CD14-positive monocyte (primary cell): Measurements from ENCODE around the gene KCNK1. TPM values are rescaled to one million over a fixed set of nuclear protein-coding genes. Genes with fewer than 3 reads are reported as not detected.

Experiments used
- DNase-seq, 3 donors: peaks; one replicate each; pipeline ENCODE4 v3.0.0-alpha.2; 2011 to 2022
- H2AFZ ChIP-seq: 2 replicates; pipeline ENCODE4 v1.6.0; 2012; ENCODE audit warnings: mild to moderate bottlenecking, low read depth, low read length, inconsistent platforms; ENCODE audit not compliant: insufficient read depth, poor library complexity, severe bottlenecking
- H3K27ac ChIP-seq, 2 donors: 1 replicate in 1 of 2; 2 replicates in 1 of 2; pipeline ENCODE4 v1.5.1; 2012 to 2013; ENCODE audit warnings: low read length in 2 of 2, control low read depth in 1 of 2, inconsistent platforms in 1 of 2, low read depth in 1 of 2, mild to moderate bottlenecking in 1 of 2
- H3K27me3 ChIP-seq, 2 donors: one replicate each; pipeline versions ENCODE4 v1.6.0 to v1.6.1; 2011 to 2013; ENCODE audit warnings: low read length in 2 of 2; ENCODE audit not compliant: control insufficient read depth in 2 of 2, insufficient read depth in 2 of 2
- H3K36me3 ChIP-seq, 2 donors: replicated peaks in 1 of 2; 1 replicate in 1 of 2; 2 replicates in 1 of 2; pipeline versions ENCODE4 v1.5.1 to v1.6.1; 2012 to 2013; ENCODE audit warnings: low read length in 2 of 2, control low read depth in 1 of 2, inconsistent platforms in 1 of 2, mild to moderate bottlenecking in 1 of 2; ENCODE audit not compliant: insufficient read depth in 2 of 2, control insufficient read depth in 1 of 2
- H3K4me1 ChIP-seq, 2 donors: 1 replicate in 1 of 2; 2 replicates in 1 of 2; pipeline versions ENCODE4 v1.5.1 to v1.6.1; 2012 to 2013; ENCODE audit warnings: low read length in 2 of 2, control low read depth in 1 of 2, inconsistent platforms in 1 of 2, mild to moderate bottlenecking in 1 of 2, moderate library complexity in 1 of 2; ENCODE audit not compliant: insufficient read depth in 2 of 2, control insufficient read depth in 1 of 2
- H3K4me2 ChIP-seq: replicated peaks from 2 replicates; pipeline ENCODE3; 2012; ENCODE audit warnings: low read length, moderate library complexity, mild to moderate bottlenecking; ENCODE audit not compliant: poor library complexity, severe bottlenecking; ENCODE audit errors: extremely low read depth
- H3K4me3 ChIP-seq, 3 experiments: fragments of 200-600 bp in 1 of 3; sonication (generic) in 1 of 3; replicated peaks in 1 of 3; 1 replicate in 2 of 3; 2 replicates in 1 of 3; pipeline ENCODE4 v1.5.1; 2011 to 2013; ENCODE audit warnings: low read length in 3 of 3, mild to moderate bottlenecking in 3 of 3, control low read depth in 2 of 3, low read depth in 2 of 3, inconsistent platforms in 1 of 3, moderate library complexity in 1 of 3
- H3K79me2 ChIP-seq: 2 replicates; pipeline ENCODE4 v1.6.0; 2012; ENCODE audit warnings: mild to moderate bottlenecking, control low read depth, inconsistent platforms, low read length, moderate library complexity; ENCODE audit not compliant: insufficient read depth
- H3K9ac ChIP-seq: 2 replicates; pipeline ENCODE4 v1.6.0; 2017; ENCODE audit warnings: low read length, mild to moderate bottlenecking; ENCODE audit not compliant: insufficient read depth, poor library complexity, severe bottlenecking
- H3K9me3 ChIP-seq, 2 donors: replicated peaks in 1 of 2; 1 replicate in 1 of 2; 2 replicates in 1 of 2; pipeline versions ENCODE4 v1.5.1 to v1.6.1; 2012 to 2013; ENCODE audit warnings: low read length in 2 of 2, control low read depth in 1 of 2; ENCODE audit not compliant: control insufficient read depth in 1 of 2, insufficient read depth in 1 of 2
- H4K20me1 ChIP-seq: 2 replicates; pipeline ENCODE4 v1.6.0; 2012; ENCODE audit warnings: mild to moderate bottlenecking, low read length, control low read depth, moderate library complexity; ENCODE audit not compliant: insufficient read depth
- H3K27ac Mint-ChIP-seq, 7 donors: one replicate each; pipeline ENCODE4 v1.8.0; 2020; ENCODE audit warnings: mild to moderate bottlenecking in 7 of 7, mixed read lengths in 7 of 7, moderate library complexity in 6 of 7, inconsistent platforms in 2 of 7
- H3K27me3 Mint-ChIP-seq, 3 donors: one replicate each; pipeline ENCODE4 v1.8.0; 2021 to 2022; ENCODE audit warnings: low read depth in 3 of 3, mild to moderate bottlenecking in 3 of 3, mixed read lengths in 3 of 3, moderate library complexity in 3 of 3, inconsistent platforms in 1 of 3
- H3K36me3 Mint-ChIP-seq, 2 donors: one replicate each; pipeline ENCODE4 v1.8.0; 2020; ENCODE audit warnings: mixed read lengths in 2 of 2, inconsistent platforms in 1 of 2, mild to moderate bottlenecking in 1 of 2
- H3K4me1 Mint-ChIP-seq: one replicate; pipeline ENCODE4 v1.8.0; 2020; ENCODE audit warnings: mild to moderate bottlenecking, mixed read lengths
- H3K4me3 Mint-ChIP-seq, 2 donors: one replicate each; pipeline ENCODE4 v1.8.0; 2020; ENCODE audit warnings: mild to moderate bottlenecking in 2 of 2, mixed read lengths in 2 of 2, moderate library complexity in 1 of 2
- H3K9me3 Mint-ChIP-seq, 7 donors: one replicate each; pipeline ENCODE4 v1.8.0; 2020 to 2022; ENCODE audit warnings: mixed read lengths in 7 of 7, mild to moderate bottlenecking in 6 of 7, moderate library complexity in 6 of 7, inconsistent platforms in 2 of 7
- WGBS: methylation state at CpG from one replicate; pipeline ENCODE4 v1.1.5; 2013; ENCODE audit warnings: missing lambda C conversion rate; ENCODE audit not compliant: insufficient coverage; 5-methylcytosine and 5-hydroxymethylcytosine counted together
- intact Hi-C, 2 donors: fragments of 100-400 bp; cut with micrococcal nuclease; formaldehyde crosslinking; loops; one replicate each; pipeline versions ENCODE4 v1.15.0 to v1.15.1; 2023
- polyA plus RNA-seq, 3 donors: library from polyadenylated mRNA; depleted of rRNA in 1 of 3; unstranded in 2 of 3; stranded (reverse) in 1 of 3; fragments of 300-500 nt in 2 of 3; fragments of >200 nt in 1 of 3; fragmentation: Illumina TruSeq in 2 of 3; gene quantifications; 1 replicate in 2 of 3; 2 replicates in 1 of 3; pipeline ENCODE4 v1.2.3, GENCODE V29; 2012 to 2021
- TF ChIP-seq, protein P1 (sequence below): fragments of 200-600 bp; IDR thresholded peaks from one replicate; pipeline ENCODE4 v1.8.0; 2022; ENCODE audit warnings: antibody characterized with exemption, mild to moderate bottlenecking

Gene KCNK1
- polyA plus RNA-seq, 3 donors, result not detected

GRCh38 chr1:233614173-233614742 lies 352 bp downstream of the KCNK1 start:
- H4K20me1 ChIP-seq, result no peaks in the 10 kb centered on the region
- H3K9me3 Mint-ChIP-seq, result peaks cover 0 to 19% (median 11%) of the 10 kb centered on the region in 7 donors
- intact Hi-C loops, result no loop called here
- peaks cover 41 to 62% (median 59%) of the 10 kb centered on the region in 3 donors for H3K27me3 Mint-ChIP-seq
- peaks cover 28 to 55% of the 10 kb centered on the region in 2 donors for H3K27me3 ChIP-seq
- WGBS, result under 1% methylated on average over 35 of the region's 43 CpGs
- H3K4me3 Mint-ChIP-seq, result peak overlapping the region in 1 of 2 donors; percentile 75
- peaks cover 0 to 3% of the 10 kb centered on the region in 2 donors for H3K36me3 Mint-ChIP-seq
- H3K4me1 ChIP-seq, result no peaks in the 10 kb centered on the region
- H3K4me3 ChIP-seq, result no peak overlapping the region
- H3K9ac ChIP-seq, result no peak overlapping the region
- no peak overlapping the region for H3K27ac ChIP-seq
- TF ChIP-seq, protein P1, sequence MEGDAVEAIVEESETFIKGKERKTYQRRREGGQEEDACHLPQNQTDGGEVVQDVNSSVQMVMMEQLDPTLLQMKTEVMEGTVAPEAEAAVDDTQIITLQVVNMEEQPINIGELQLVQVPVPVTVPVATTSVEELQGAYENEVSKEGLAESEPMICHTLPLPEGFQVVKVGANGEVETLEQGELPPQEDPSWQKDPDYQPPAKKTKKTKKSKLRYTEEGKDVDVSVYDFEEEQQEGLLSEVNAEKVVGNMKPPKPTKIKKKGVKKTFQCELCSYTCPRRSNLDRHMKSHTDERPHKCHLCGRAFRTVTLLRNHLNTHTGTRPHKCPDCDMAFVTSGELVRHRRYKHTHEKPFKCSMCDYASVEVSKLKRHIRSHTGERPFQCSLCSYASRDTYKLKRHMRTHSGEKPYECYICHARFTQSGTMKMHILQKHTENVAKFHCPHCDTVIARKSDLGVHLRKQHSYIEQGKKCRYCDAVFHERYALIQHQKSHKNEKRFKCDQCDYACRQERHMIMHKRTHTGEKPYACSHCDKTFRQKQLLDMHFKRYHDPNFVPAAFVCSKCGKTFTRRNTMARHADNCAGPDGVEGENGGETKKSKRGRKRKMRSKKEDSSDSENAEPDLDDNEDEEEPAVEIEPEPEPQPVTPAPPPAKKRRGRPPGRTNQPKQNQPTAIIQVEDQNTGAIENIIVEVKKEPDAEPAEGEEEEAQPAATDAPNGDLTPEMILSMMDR, result no peak
- peaks cover 6 to 21% of the 10 kb centered on the region in 2 donors for H3K9me3 ChIP-seq
- no peak overlapping the region for H3K27ac Mint-ChIP-seq
- H3K79me2 ChIP-seq, result no peaks in the 10 kb centered on the region
- no peaks in the 10 kb centered on the region for H3K4me1 Mint-ChIP-seq
- no peaks in the 10 kb centered on the region for H3K36me3 ChIP-seq
- no peak overlapping the region for H2AFZ ChIP-seq
- no peak overlapping the region for H3K4me2 ChIP-seq
- DNase-seq, result no peak

DNA sequence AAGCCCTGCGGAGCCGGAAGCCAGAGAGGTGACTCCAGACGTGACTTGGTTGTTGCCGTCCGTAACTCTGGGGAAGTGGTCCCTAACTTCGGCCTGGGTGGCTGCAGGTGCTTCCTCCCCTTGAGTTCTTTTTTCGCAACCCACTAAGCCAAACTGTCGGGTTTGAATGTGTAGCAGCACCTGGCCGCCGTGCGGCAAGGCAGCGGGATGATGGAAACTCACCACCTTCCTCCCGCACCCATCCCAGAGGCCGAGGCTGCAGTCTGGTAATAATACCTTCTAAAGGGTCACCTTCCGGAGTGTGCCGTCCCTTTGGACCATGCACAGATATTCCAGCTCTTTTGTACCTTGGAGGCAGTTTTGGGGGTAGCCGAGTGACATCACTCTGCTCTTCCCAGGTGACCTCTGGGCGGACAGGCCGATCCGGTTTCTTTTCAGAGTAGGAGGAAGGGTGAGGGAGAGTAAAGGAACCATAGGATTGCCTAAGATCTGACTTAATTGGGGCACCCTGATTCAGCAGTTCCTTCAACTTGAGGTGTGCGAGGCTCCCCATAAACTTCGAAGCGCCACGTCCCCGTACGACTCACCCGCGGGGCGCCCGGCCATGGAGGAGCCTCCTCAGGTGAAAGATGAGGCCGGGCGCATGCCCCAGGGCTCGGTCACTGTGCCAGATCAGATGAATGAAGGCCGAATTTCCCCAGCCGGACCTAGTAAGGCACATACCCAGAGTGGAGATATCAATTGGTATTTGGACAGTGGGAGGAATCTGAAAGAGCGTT lies 1.0 kb downstream of the KCNK1 start:
- 13% methylated on average over 34 of the region's 36 CpGs for whole genome bisulfite sequencing
- Histone ChIP-seq H3K4me3 (no peak overlapping the region), H3K27ac (no peak overlapping the region), H3K9me3 (peaks cover 6 to 21% of the 10 kb centered on the region in 2 donors), H3K9ac (no peak overlapping the region), H3K27me3 (peaks cover 28 to 55% of the 10 kb centered on the region in 2 donors), H3K36me3 (no peaks in the 10 kb centered on the region), H3K79me2 (no peaks in the 10 kb centered on the region), H3K4me2 (no peak overlapping the region), H4K20me1 (no peaks in the 10 kb centered on the region), H2AFZ (no peak overlapping the region), H3K4me1 (no peaks in the 10 kb centered on the region)
- Mint-ChIP-seq H3K9me3 (peaks cover 0 to 22% (median 11%) of the 10 kb centered on the region in 7 donors), H3K4me1 (no peaks in the 10 kb centered on the region), H3K36me3 (peaks cover 0 to 3% of the 10 kb centered on the region in 2 donors), H3K27me3 (peaks cover 41 to 65% (median 59%) of the 10 kb centered on the region in 3 donors), H3K27ac (no peak overlapping the region), H3K4me3 (peak overlapping the region in 1 of 2 donors; percentile 74)
- intact Hi-C loops, result no loop called here
- DNase-seq, result no peak
- TF ChIP-seq, protein P1, result no peak
